HepG2 (cell line): ENCODE measurements around the gene SLC26A4. TPM values are rescaled to one million over a fixed set of nuclear protein-coding genes. Genes with fewer than 3 reads are reported as not detected.

Experiments used
- ATAC-seq: fragments of 200-7000 bp; cut with Tn5 transposase; 3 replicates; pipeline ENCODE4 v1.9.1; 2020; ENCODE audit warnings: mild to moderate bottlenecking, moderate library complexity
- BruUV-seq: library from RNA; stranded (reverse); fragments of 400-500 nt; replicated peaks from 2 replicates; lab custom pipeline; 2021; lab: Mats Ljungman, UMichigan
- CTCF ChIA-PET: fragments of 300-600 bp; formaldehyde crosslinking; extraction: SDS; loops from one replicate; lab custom pipeline; 2021; ENCODE audit warnings: low total read pairs, inconsistent platforms, low intra/inter-chr PET ratio; lab: Yijun Ruan, JAX
- POLR2A ChIA-PET: fragments of 350-600 bp; sonication (Branson Sonifier 250); formaldehyde crosslinking; loops from one replicate; lab custom pipeline; 2020; ENCODE audit warnings: antibody characterized with exemption, inconsistent platforms; lab: Yijun Ruan, JAX
- DNase-seq: peaks from one replicate; pipeline ENCODE4 v3.0.0-alpha.2; 2015; ENCODE audit warnings: low spot score
- FAIRE-seq: peaks from 3 replicates; lab custom pipeline; 2011; peaks lifted over from hg19 to GRCh38; lab: Jason Lieb, UNC
- H2AFZ ChIP-seq: one replicate; pipeline ENCODE4 v1.6.1; 2011; ENCODE audit warnings: low read length, inconsistent platforms
- H3K27ac ChIP-seq: fragments of 300-600 bp; 3 replicates; pipeline ENCODE4 v1.8.0; 2011; ENCODE audit warnings: mixed run types, mild to moderate bottlenecking, mixed read lengths, low read length, inconsistent platforms; ENCODE audit not compliant: insufficient read depth; ENCODE audit errors: extremely low read length
- H3K27me3 ChIP-seq, 2 experiments: fragments of 200-600 bp in 1 of 2; 2 replicates in 1 of 2; 3 replicates in 1 of 2; pipeline versions ENCODE4 v1.6.0 to v1.8.0; 2011; ENCODE audit warnings: low read length in 2 of 2, mild to moderate bottlenecking in 2 of 2, moderate library complexity in 2 of 2, inconsistent platforms in 1 of 2; ENCODE audit not compliant: insufficient read depth in 2 of 2, control insufficient read depth in 1 of 2
- H3K36me3 ChIP-seq, 2 experiments: fragments of 200-600 bp in 1 of 2; replicated peaks in 1 of 2; 2 replicates in 1 of 2; 3 replicates in 1 of 2; pipeline versions ENCODE4 v1.5.1 to v1.8.0; 2011; ENCODE audit warnings: low read length in 2 of 2, inconsistent platforms in 1 of 2; ENCODE audit not compliant: insufficient read depth in 2 of 2, control insufficient read depth in 1 of 2
- H3K4me1 ChIP-seq: 2 replicates; pipeline ENCODE4 v1.5.1; 2012; ENCODE audit warnings: low read length, inconsistent platforms; ENCODE audit not compliant: insufficient read depth
- H3K4me2 ChIP-seq: 2 replicates; pipeline ENCODE4 v1.6.0; 2011; ENCODE audit warnings: low read depth, low read length, inconsistent platforms
- H3K4me3 ChIP-seq, 3 experiments: fragments of 200-600 bp in 1 of 3; sonication (generic), shearing (Covaris generic) in 1 of 3; replicated peaks in 1 of 3; 2 replicates each; pipeline ENCODE4 v1.5.1; 2011 to 2016; ENCODE audit warnings: low read length in 3 of 3, inconsistent platforms in 2 of 3, low read depth in 2 of 3, mild to moderate bottlenecking in 2 of 3, control low read depth in 1 of 3, mixed read lengths in 1 of 3; ENCODE audit not compliant: insufficient read depth in 1 of 3
- H3K79me2 ChIP-seq: one replicate; pipeline ENCODE4 v1.6.1; 2011; ENCODE audit warnings: low read length, inconsistent platforms; ENCODE audit not compliant: insufficient read depth
- H3K9ac ChIP-seq: 2 replicates; pipeline ENCODE4 v1.6.0; 2011; ENCODE audit warnings: mild to moderate bottlenecking, low read depth, low read length, inconsistent platforms; ENCODE audit not compliant: insufficient read depth
- H3K9me3 ChIP-seq: 2 replicates; pipeline ENCODE4 v1.5.1; 2012; ENCODE audit warnings: mild to moderate bottlenecking, low read length
- H4K20me1 ChIP-seq: 2 replicates; pipeline ENCODE4 v1.6.0; 2011; ENCODE audit warnings: inconsistent platforms, mild to moderate bottlenecking, low read length, moderate library complexity; ENCODE audit not compliant: insufficient read depth
- ADNP ChIP-seq: sonication (generic); formaldehyde crosslinking; IDR thresholded peaks from 2 replicates; pipeline ENCODE4 v1.4.0; 2020; ENCODE audit warnings: missing genetic modification reagents
- DNMT1 ChIP-seq: sonication (generic); formaldehyde crosslinking; IDR thresholded peaks from 2 replicates; pipeline ENCODE4 v1.5.1; 2020; ENCODE audit warnings: mild to moderate bottlenecking, missing genetic modification reagents
- EED ChIP-seq: sonication (generic); formaldehyde crosslinking; IDR thresholded peaks from 2 replicates; pipeline ENCODE4 v1.5.0; 2020; ENCODE audit warnings: mild to moderate bottlenecking, missing genetic modification reagents
- KLF11 ChIP-seq: IDR thresholded peaks from 2 replicates; pipeline ENCODE4 v1.6.1; 2016; ENCODE audit warnings: missing compliant biosample characterization
- MAFF ChIP-seq: IDR thresholded peaks from 2 replicates; pipeline ENCODE4 v1.6.1; 2011; ENCODE audit warnings: low read depth, low read length, improper control_type of control experiment
- MEF2D ChIP-seq: sonication (generic); formaldehyde crosslinking; IDR thresholded peaks from 2 replicates; pipeline ENCODE4 v1.5.1; 2020; ENCODE audit warnings: mild to moderate bottlenecking, missing genetic modification reagents
- MYC ChIP-seq: sonication (generic); formaldehyde crosslinking; IDR thresholded peaks from 2 replicates; pipeline ENCODE4 v1.9.0; 2021; ENCODE audit warnings: missing genetic modification reagents, borderline replicate concordance
- NFE2L2 ChIP-seq: fragments of 150-350 bp; IDR thresholded peaks from 2 replicates; pipeline ENCODE4 v1.6.1; 2014; ENCODE audit warnings: low read length
- PPARG ChIP-seq: conservative IDR thresholded peaks from 2 replicates; pipeline ENCODE4 v1.6.1; 2016; ENCODE audit warnings: missing biosample characterization, missing genetic modification reagents
- RFXANK ChIP-seq: IDR thresholded peaks from 2 replicates; pipeline ENCODE4 v1.6.1; 2016
- SMAD1 ChIP-seq: sonication (generic); formaldehyde crosslinking; IDR thresholded peaks from 2 replicates; pipeline ENCODE4 v1.4.0; 2020; ENCODE audit warnings: missing genetic modification reagents, low read depth, mild to moderate bottlenecking, borderline replicate concordance
- U2AF2 ChIP-seq: fragments of 200-400 bp; formaldehyde crosslinking; IDR thresholded peaks from 2 replicates; pipeline ENCODE4 v1.6.1; 2017; ENCODE audit warnings: low read depth, mild to moderate bottlenecking, low read length
- ZNF12 ChIP-seq: sonication (generic); formaldehyde crosslinking; IDR thresholded peaks from 2 replicates; pipeline ENCODE4 v1.5.0; 2020; ENCODE audit warnings: missing genetic modification reagents
- ZNF329 ChIP-seq: sonication (generic); formaldehyde crosslinking; IDR thresholded peaks from 2 replicates; pipeline ENCODE4 v1.9.0; 2021; ENCODE audit warnings: low read depth, mild to moderate bottlenecking, missing genetic modification reagents
- WGBS: methylation state at CpG from one replicate; pipeline ENCODE4 v1.1.6; 2017; ENCODE audit warnings: low lambda C conversion rate; 5-methylcytosine and 5-hydroxymethylcytosine counted together
- in situ Hi-C: cut with HindIII; loops from 2 replicates; pipeline ENCODE4 v1.10.0; 2017; ENCODE audit warnings: low pct_unique_long_range_greater_than_20kb; ENCODE audit not compliant: extremely low pct_ligation_motif_present
- intact Hi-C: fragments of 100-400 bp; cut with micrococcal nuclease; formaldehyde crosslinking; loops from one replicate; pipeline ENCODE4 v1.10.0; 2022; ENCODE audit not compliant: unreplicated experiment
- polyA plus RNA-seq, 8 experiments: library from polyadenylated mRNA; depleted of rRNA in 3 of 8; stranded (reverse) in 7 of 8; unstranded in 1 of 8; fragments of >200 nt; fragmentation: Illumina TruSeq in 4 of 8; extraction: Trizol in 4 of 8; gene quantifications; 2 replicates each; pipeline versions ENCODE4 v1.2.1 to v1.2.3, GENCODE V29; 2011 to 2016; ENCODE audit warnings: low read depth in 4 of 8, missing spikeins in 1 of 8, mixed read lengths in 1 of 8; ENCODE audit not compliant: insufficient read depth in 1 of 8
- total RNA-seq, 5 experiments: library from RNA; depleted of rRNA; stranded (reverse); fragments of >200 nt; fragmentation: Illumina TruSeq; extraction: Trizol; gene quantifications; 2 replicates each; pipeline ENCODE4 v1.2.3, GENCODE V29; 2016; ENCODE audit warnings: low read depth in 1 of 5
- TF ChIP-seq, protein P1 (sequence below), 2 experiments: fragments of 450-650 bp in 1 of 2; sonication (generic) in 1 of 2; formaldehyde crosslinking in 1 of 2; IDR thresholded peaks; 2 replicates each; pipeline versions ENCODE4 v1.6.1 to v1.8.0; 2016 to 2022; ENCODE audit warnings: antibody characterized with exemption in 1 of 2, mild to moderate bottlenecking in 1 of 2, missing genetic modification reagents in 1 of 2
- TF ChIP-seq, protein P2 (sequence below): IDR thresholded peaks from 2 replicates; pipeline ENCODE4 v1.6.1; 2016; ENCODE audit warnings: mild to moderate bottlenecking, missing biosample characterization, missing genetic modification reagents

The SLC26A4 gene
- total and polyA plus RNA-seq, 2 of the 13 experiments (the other 11 are each of a cell fraction or from before 2014, with no cell fraction given), result 0.08 to 0.11 TPM

DNA sequence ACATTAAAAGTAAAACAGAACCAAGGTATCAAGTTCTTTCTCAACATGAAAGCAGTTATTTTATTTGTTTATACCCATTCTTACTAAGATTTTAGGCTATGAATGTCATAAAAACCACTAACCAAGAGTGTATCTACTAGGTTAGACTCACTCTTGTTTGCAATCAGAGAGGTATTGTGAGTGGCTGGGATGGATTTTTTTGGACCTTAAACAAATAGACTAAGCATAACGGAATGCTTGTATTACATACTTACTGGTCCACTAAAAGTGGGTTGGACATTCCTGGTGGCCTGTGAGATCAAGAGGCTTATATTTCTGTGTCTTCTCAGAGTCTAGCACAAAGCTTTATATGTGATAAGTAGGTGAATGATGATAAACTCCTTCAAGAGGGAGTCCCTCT lies 50.7 kb downstream of the SLC26A4 start (continued):
- TF ChIP-seq, protein P1, sequence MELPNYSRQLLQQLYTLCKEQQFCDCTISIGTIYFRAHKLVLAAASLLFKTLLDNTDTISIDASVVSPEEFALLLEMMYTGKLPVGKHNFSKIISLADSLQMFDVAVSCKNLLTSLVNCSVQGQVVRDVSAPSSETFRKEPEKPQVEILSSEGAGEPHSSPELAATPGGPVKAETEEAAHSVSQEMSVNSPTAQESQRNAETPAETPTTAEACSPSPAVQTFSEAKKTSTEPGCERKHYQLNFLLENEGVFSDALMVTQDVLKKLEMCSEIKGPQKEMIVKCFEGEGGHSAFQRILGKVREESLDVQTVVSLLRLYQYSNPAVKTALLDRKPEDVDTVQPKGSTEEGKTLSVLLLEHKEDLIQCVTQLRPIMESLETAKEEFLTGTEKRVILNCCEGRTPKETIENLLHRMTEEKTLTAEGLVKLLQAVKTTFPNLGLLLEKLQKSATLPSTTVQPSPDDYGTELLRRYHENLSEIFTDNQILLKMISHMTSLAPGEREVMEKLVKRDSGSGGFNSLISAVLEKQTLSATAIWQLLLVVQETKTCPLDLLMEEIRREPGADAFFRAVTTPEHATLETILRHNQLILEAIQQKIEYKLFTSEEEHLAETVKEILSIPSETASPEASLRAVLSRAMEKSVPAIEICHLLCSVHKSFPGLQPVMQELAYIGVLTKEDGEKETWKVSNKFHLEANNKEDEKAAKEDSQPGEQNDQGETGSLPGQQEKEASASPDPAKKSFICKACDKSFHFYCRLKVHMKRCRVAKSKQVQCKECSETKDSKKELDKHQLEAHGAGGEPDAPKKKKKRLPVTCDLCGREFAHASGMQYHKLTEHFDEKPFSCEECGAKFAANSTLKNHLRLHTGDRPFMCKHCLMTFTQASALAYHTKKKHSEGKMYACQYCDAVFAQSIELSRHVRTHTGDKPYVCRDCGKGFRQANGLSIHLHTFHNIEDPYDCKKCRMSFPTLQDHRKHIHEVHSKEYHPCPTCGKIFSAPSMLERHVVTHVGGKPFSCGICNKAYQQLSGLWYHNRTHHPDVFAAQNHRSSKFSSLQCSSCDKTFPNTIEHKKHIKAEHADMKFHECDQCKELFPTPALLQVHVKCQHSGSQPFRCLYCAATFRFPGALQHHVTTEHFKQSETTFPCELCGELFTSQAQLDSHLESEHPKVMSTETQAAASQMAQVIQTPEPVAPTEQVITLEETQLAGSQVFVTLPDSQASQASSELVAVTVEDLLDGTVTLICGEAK (IDR thresholded peaks at IDR 0.05), result no peak
- TF ChIP-seq, protein P1 (CRISPR knock-in tag; IDR thresholded peaks at IDR 0.05), result no peak
- TF ChIP-seq, protein P2, sequence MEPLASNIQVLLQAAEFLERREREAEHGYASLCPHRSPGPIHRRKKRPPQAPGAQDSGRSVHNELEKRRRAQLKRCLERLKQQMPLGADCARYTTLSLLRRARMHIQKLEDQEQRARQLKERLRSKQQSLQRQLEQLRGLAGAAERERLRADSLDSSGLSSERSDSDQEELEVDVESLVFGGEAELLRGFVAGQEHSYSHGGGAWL (CRISPR knock-in tag), result no peak

DNA sequence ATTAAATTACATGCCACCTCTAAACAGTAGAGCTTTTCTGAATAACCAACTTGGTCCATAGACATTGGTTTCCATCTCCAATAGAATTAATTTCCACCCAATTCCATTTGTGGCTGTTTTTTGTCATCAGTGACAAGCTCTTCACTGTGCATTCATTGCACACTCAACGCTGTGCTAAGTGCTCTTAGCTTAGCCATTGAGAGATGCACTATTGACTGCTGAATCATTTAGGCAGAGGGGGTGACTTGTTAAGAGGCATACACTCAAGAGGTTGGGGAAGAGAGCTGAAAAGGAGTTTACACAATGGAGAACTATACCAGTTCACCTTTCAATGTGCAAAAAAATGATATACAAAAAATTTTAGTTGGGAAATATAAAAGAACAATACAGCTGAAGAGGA lies 51.4 kb downstream of the SLC26A4 start:
- Histone ChIP-seq H2AFZ (no peak overlapping the region), H3K4me2 (no peak overlapping the region), H3K27me3 (no peaks in the 10 kb centered on the region; a peak in 2 of 5 replicates), H3K9me3 (no peaks in the 10 kb centered on the region), H3K27ac (no peak overlapping the region), H3K4me3 (no peak overlapping the region), H3K4me1 (no peaks in the 10 kb centered on the region), H3K9ac (no peak overlapping the region), H4K20me1 (no peaks in the 10 kb centered on the region), H3K79me2 (no peaks in the 10 kb centered on the region), H3K36me3 (no peaks in the 10 kb centered on the region)
- ChIA-PET POLR2A (no interaction called here), CTCF (no interaction called here)
- 0% methylated on average over 1 of the region's 1 CpG for WGBS
- ATAC-seq (no peak), FAIRE-seq (no peak), DNase-seq (no peak)
- no TSS peak for BruUV-seq
- in situ Hi-C loops, result loop anchor here (25.0 kb wide), 1 partner anchor 500 kb away; no protein-coding TSS in a partner anchor
- intact Hi-C loops, result no loop called here
- TF ChIP-seq KLF11 (CRISPR knock-in tag) (no peak), ZNF12 (no peak), SMAD1 (CRISPR knock-in tag) (no peak), EED (CRISPR knock-in tag) (no peak), MEF2D (CRISPR knock-in tag) (no peak), DNMT1 (CRISPR knock-in tag) (no peak), ZNF329 (no peak), U2AF2 (no peak), MYC (CRISPR knock-in tag) (no peak), NFE2L2 (no peak), RFXANK (no peak), MAFF (no peak), ADNP (CRISPR knock-in tag) (no peak), PPARG (no peak)
